BLaER1 (cell line): ENCODE measurements around the gene EFNA5.
"Not testable (repeated sequence)": the region's sequence is repeated elsewhere in the genome, so short reads cannot be mapped to it uniquely, and the experiment has no call there.

Experiments used
- H3K27ac ChIP-seq: shearing (Covaris generic); formaldehyde crosslinking; 2 replicates; pipeline ENCODE4 v1.8.1; 2022
- H3K27me3 ChIP-seq: shearing (Covaris generic); formaldehyde crosslinking; 2 replicates; pipeline ENCODE4 v1.8.1; 2022
- H3K36me3 ChIP-seq: shearing (Covaris generic); formaldehyde crosslinking; 2 replicates; pipeline ENCODE4 v1.8.1; 2022
- H3K4me1 ChIP-seq: shearing (Covaris generic); formaldehyde crosslinking; 2 replicates; pipeline ENCODE4 v1.8.1; 2022
- H3K4me2 ChIP-seq: shearing (Covaris generic); formaldehyde crosslinking; 2 replicates; pipeline ENCODE4 v1.8.1; 2022
- H3K4me3 ChIP-seq: shearing (Covaris generic); formaldehyde crosslinking; 2 replicates; pipeline ENCODE4 v1.8.1; 2022
- H3K9ac ChIP-seq: shearing (Covaris generic); formaldehyde crosslinking; 2 replicates; pipeline ENCODE4 v1.8.1; 2022
- H3K9me3 ChIP-seq: shearing (Covaris generic); formaldehyde crosslinking; 2 replicates; pipeline ENCODE4 v1.8.1; 2022
- H4K20me1 ChIP-seq: shearing (Covaris generic); formaldehyde crosslinking; 2 replicates; pipeline ENCODE4 v1.8.1; 2022
- Cebpa-rat ChIP-seq: shearing (Covaris generic); IDR thresholded peaks from 2 replicates; pipeline ENCODE4 v1.8.1; 2022

Gene EFNA5

GRCh38 chr5:107458322-107458721 is 212.4 kb downstream of the EFNA5 start:
- Histone ChIP-seq H3K36me3 (no peaks in the 10 kb centered on the region), H3K9ac (no peak overlapping the region), H3K27ac (no peak overlapping the region), H3K4me2 (no peak overlapping the region), H3K9me3 (no peaks in the 10 kb centered on the region), H3K27me3 (no peaks in the 10 kb centered on the region; the same call in 1 of the 2 replicates), H4K20me1 (no peaks in the 10 kb centered on the region), H3K4me3 (no peak overlapping the region), H3K4me1 (no peaks in the 10 kb centered on the region)
- no peak for TF ChIP-seq Cebpa-rat

- H3K27me3 ChIP-seq: no peaks in the 10 kb centered on the region; the same call in 1 of the 2 replicates
- H4K20me1 ChIP-seq: no peaks in the 10 kb centered on the region
- H3K4me3 ChIP-seq: no peak overlapping the region
- no peaks in the 10 kb centered on the region for H3K36me3 ChIP-seq
- no peak overlapping the region for H3K9ac ChIP-seq
- H3K4me1 ChIP-seq: no peaks in the 10 kb centered on the region
- no peak overlapping the region for H3K4me2 ChIP-seq
- no peak for TF ChIP-seq Cebpa-rat
- no peak overlapping the region for H3K27ac ChIP-seq
- no peaks in the 10 kb centered on the region for H3K9me3 ChIP-seq
These were observed 212.9 kb downstream of the EFNA5 start for GRCh38 chr5:107457881-107458280.

GRCh38 chr5:107457138-107457537 is 213.6 kb downstream of the EFNA5 start:
- Histone ChIP-seq H3K9ac (no peak overlapping the region), H3K36me3 (no peaks in the 10 kb centered on the region), H3K9me3 (no peaks in the 10 kb centered on the region), H4K20me1 (no peaks in the 10 kb centered on the region), H3K27ac (no peak overlapping the region), H3K4me2 (no peak overlapping the region), H3K4me1 (no peaks in the 10 kb centered on the region), H3K4me3 (no peak overlapping the region), H3K27me3 (no peaks in the 10 kb centered on the region; the same call in 1 of the 2 replicates)
- no peak for TF ChIP-seq Cebpa-rat

- no peak for TF ChIP-seq Cebpa-rat
- Histone ChIP-seq H3K4me3 (no peak overlapping the region), H3K4me2 (no peak overlapping the region), H3K9me3 (no peaks in the 10 kb centered on the region), H3K9ac (no peak overlapping the region), H3K27ac (no peak overlapping the region), H4K20me1 (no peaks in the 10 kb centered on the region), H3K36me3 (no peaks in the 10 kb centered on the region), H3K4me1 (no peaks in the 10 kb centered on the region), H3K27me3 (no peaks in the 10 kb centered on the region; the same call in 1 of the 2 replicates)
These were observed 214.4 kb downstream of the EFNA5 start for GRCh38 chr5:107456281-107456715.

- Histone ChIP-seq H3K27ac (no peak overlapping the region), H3K9ac (no peak overlapping the region), H3K4me3 (no peak overlapping the region), H3K4me2 (no peak overlapping the region), H3K36me3 (no peaks in the 10 kb centered on the region), H3K4me1 (no peaks in the 10 kb centered on the region), H3K9me3 (no peaks in the 10 kb centered on the region), H4K20me1 (no peaks in the 10 kb centered on the region), H3K27me3 (no peaks in the 10 kb centered on the region; the same call in 1 of the 2 replicates)
- TF ChIP-seq Cebpa-rat: no peak
These were observed 215.6 kb downstream of the EFNA5 start for GRCh38 chr5:107455111-107455544.

- not testable (repeated sequence) for H3K36me3 ChIP-seq, H3K4me3 ChIP-seq, H3K9ac ChIP-seq, H4K20me1 ChIP-seq, H3K9me3 ChIP-seq, H3K27me3 ChIP-seq, H3K4me2 ChIP-seq, H3K4me1 ChIP-seq, H3K27ac ChIP-seq
These were observed 218.9 kb downstream of the EFNA5 start for GRCh38 chr5:107451827-107452226.

GRCh38 chr5:107451028-107451427 is 219.7 kb downstream of the EFNA5 start:
- Histone ChIP-seq H3K9me3 (no peaks in the 10 kb centered on the region), H3K9ac (no peak overlapping the region), H3K4me2 (no peak overlapping the region), H4K20me1 (no peaks in the 10 kb centered on the region), H3K4me1 (no peaks in the 10 kb centered on the region), H3K36me3 (no peaks in the 10 kb centered on the region), H3K27me3 (no peaks in the 10 kb centered on the region; the same call in 1 of the 2 replicates), H3K4me3 (no peak overlapping the region), H3K27ac (no peak overlapping the region)
- TF ChIP-seq Cebpa-rat: no peak

GRCh38 chr5:107450531-107450930 is 220.2 kb downstream of the EFNA5 start:
- Histone ChIP-seq H3K27me3 (no peaks in the 10 kb centered on the region; the same call in 1 of the 2 replicates), H3K9ac (no peak overlapping the region), H3K36me3 (no peaks in the 10 kb centered on the region), H3K4me2 (no peak overlapping the region), H3K4me1 (no peaks in the 10 kb centered on the region), H4K20me1 (no peaks in the 10 kb centered on the region), H3K9me3 (no peaks in the 10 kb centered on the region), H3K4me3 (no peak overlapping the region), H3K27ac (no peak overlapping the region)
- TF ChIP-seq Cebpa-rat: no peak

- no peaks in the 10 kb centered on the region for H4K20me1 ChIP-seq
- no peak for TF ChIP-seq Cebpa-rat
- no peak overlapping the region for H3K27ac ChIP-seq
- H3K9ac ChIP-seq: no peak overlapping the region
- H3K9me3 ChIP-seq: no peaks in the 10 kb centered on the region
- H3K4me1 ChIP-seq: no peaks in the 10 kb centered on the region
- no peaks in the 10 kb centered on the region for H3K36me3 ChIP-seq
- H3K4me3 ChIP-seq: no peak overlapping the region
- H3K27me3 ChIP-seq: no peaks in the 10 kb centered on the region; the same call in 1 of the 2 replicates
- no peak overlapping the region for H3K4me2 ChIP-seq
These were observed 221.4 kb downstream of the EFNA5 start for GRCh38 chr5:107449369-107449768.

GRCh38 chr5:107447587-107447986 is 223.2 kb downstream of the EFNA5 start:
- H3K27me3 ChIP-seq: no peaks in the 10 kb centered on the region
- H3K4me1 ChIP-seq: no peaks in the 10 kb centered on the region
- no peaks in the 10 kb centered on the region for H3K36me3 ChIP-seq
- no peak overlapping the region for H3K9ac ChIP-seq
- H3K27ac ChIP-seq: no peak overlapping the region
- no peaks in the 10 kb centered on the region for H4K20me1 ChIP-seq
- no peak overlapping the region for H3K4me2 ChIP-seq
- no peaks in the 10 kb centered on the region for H3K9me3 ChIP-seq
- TF ChIP-seq Cebpa-rat: no peak
- no peak overlapping the region for H3K4me3 ChIP-seq

- Histone ChIP-seq H3K4me1 (no peaks in the 10 kb centered on the region), H4K20me1 (no peaks in the 10 kb centered on the region), H3K9me3 (no peaks in the 10 kb centered on the region), H3K36me3 (no peaks in the 10 kb centered on the region), H3K27me3 (no peaks in the 10 kb centered on the region), H3K4me3 (no peak overlapping the region), H3K4me2 (no peak overlapping the region), H3K27ac (no peak overlapping the region), H3K9ac (no peak overlapping the region)
- TF ChIP-seq Cebpa-rat: no peak
These were observed 223.8 kb downstream of the EFNA5 start for GRCh38 chr5:107446972-107447371.
